ENCODE data around the gene ASIC2.

DNA sequence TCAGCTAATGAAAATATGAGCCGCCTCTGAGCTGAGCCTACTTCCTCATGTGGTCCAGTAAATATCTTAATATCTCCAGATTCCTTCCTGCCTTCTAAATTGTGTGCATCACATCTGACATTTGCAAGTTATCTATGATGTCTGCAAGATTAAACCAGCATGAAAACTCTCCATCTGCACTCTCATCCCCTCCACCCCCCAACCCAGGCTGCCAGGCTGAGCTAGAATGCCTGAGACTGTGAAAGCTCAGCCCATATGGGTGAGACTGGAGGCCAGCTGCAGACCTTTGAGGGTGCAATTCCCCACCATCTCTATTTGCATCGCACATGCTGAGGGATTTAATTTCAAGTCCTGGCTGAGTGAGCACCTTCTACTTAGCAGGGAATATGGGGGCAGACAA lies 82.8 kb downstream of the ASIC2 start:
- TF ChIP-seq, protein P1, sequence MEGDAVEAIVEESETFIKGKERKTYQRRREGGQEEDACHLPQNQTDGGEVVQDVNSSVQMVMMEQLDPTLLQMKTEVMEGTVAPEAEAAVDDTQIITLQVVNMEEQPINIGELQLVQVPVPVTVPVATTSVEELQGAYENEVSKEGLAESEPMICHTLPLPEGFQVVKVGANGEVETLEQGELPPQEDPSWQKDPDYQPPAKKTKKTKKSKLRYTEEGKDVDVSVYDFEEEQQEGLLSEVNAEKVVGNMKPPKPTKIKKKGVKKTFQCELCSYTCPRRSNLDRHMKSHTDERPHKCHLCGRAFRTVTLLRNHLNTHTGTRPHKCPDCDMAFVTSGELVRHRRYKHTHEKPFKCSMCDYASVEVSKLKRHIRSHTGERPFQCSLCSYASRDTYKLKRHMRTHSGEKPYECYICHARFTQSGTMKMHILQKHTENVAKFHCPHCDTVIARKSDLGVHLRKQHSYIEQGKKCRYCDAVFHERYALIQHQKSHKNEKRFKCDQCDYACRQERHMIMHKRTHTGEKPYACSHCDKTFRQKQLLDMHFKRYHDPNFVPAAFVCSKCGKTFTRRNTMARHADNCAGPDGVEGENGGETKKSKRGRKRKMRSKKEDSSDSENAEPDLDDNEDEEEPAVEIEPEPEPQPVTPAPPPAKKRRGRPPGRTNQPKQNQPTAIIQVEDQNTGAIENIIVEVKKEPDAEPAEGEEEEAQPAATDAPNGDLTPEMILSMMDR (IDR thresholded peaks at IDR 0.05), result no peak
- TF ChIP-seq POLR2A (IDR thresholded peaks at IDR 0.05), result no peak
